HEK293 (cell line): ENCODE data around the gene SLC25A40.

Experiments used
- CTCF ChIA-PET: fragments of 350-600 bp; formaldehyde crosslinking; extraction: SDS; loops from one replicate; lab custom pipeline; 2021; ENCODE audit warnings: antibody characterized with exemption; lab: Yijun Ruan, JAX
- POLR2A ChIA-PET: fragments of 300-600 bp; formaldehyde crosslinking; extraction: SDS; loops from one replicate; lab custom pipeline; 2020; ENCODE audit warnings: antibody characterized with exemption, inconsistent platforms; lab: Yijun Ruan, JAX
- H3K27ac ChIP-seq: fragments of 200-500 bp; sonication (Bioruptor generic); 2 replicates; pipeline ENCODE4 v1.5.1; 2014; ENCODE audit warnings: low read depth, low read length, control low read depth, inconsistent platforms; ENCODE audit errors: extremely low read depth
- H3K36me3 ChIP-seq, 2 experiments: fragments of 200-500 bp in 1 of 2; sonication (Bioruptor generic) in 1 of 2; 1 replicate in 1 of 2; 2 replicates in 1 of 2; pipeline ENCODE4 v1.5.1; 2014 to 2017; ENCODE audit warnings: inconsistent platforms in 2 of 2, low read length in 2 of 2; ENCODE audit not compliant: control insufficient read depth in 2 of 2, insufficient read depth in 1 of 2
- H3K4me1 ChIP-seq: fragments of 200-500 bp; sonication (Bioruptor generic); 2 replicates; pipeline ENCODE4 v1.5.1; 2014; ENCODE audit warnings: mild to moderate bottlenecking, low read length, inconsistent platforms; ENCODE audit not compliant: control insufficient read depth, insufficient read depth
- H3K4me3 ChIP-seq: 2 replicates; pipeline ENCODE4 v1.5.1; 2011; ENCODE audit warnings: low read depth, mild to moderate bottlenecking, control low read depth, low read length, moderate library complexity
- H3K9me3 ChIP-seq: fragments of 200-500 bp; sonication (Bioruptor generic); 2 replicates; pipeline ENCODE4 v1.5.1; 2014; ENCODE audit warnings: low read depth, low read length, inconsistent platforms; ENCODE audit not compliant: control insufficient read depth, insufficient read depth
- BCL11B ChIP-seq: fragments of 450-650 bp; formaldehyde crosslinking; IDR thresholded peaks from 2 replicates; pipeline ENCODE4 v1.5.1; 2016; ENCODE audit warnings: low read depth, missing biosample characterization, missing genetic modification characterization
- CTCF ChIP-seq: fragments of 450-650 bp; formaldehyde crosslinking; IDR thresholded peaks from 2 replicates; pipeline ENCODE4 v1.5.1; 2016; ENCODE audit warnings: missing biosample characterization, missing genetic modification characterization
- HOXC10 ChIP-seq: sonication (generic); formaldehyde crosslinking; IDR thresholded peaks from 2 replicates; pipeline ENCODE4 v1.8.1; 2023; ENCODE audit warnings: mild to moderate bottlenecking, missing genetic modification reagents
- PRDM10 ChIP-seq: fragments of 450-650 bp; formaldehyde crosslinking; IDR thresholded peaks from 2 replicates; pipeline ENCODE4 v1.5.1; 2016; ENCODE audit warnings: missing biosample characterization, missing genetic modification characterization
- SP7 ChIP-seq: fragments of 450-650 bp; formaldehyde crosslinking; IDR thresholded peaks from 2 replicates; pipeline ENCODE4 v1.5.1; 2016; ENCODE audit warnings: missing biosample characterization, missing genetic modification characterization
- ZNF121 ChIP-seq: fragments of 450-650 bp; formaldehyde crosslinking; IDR thresholded peaks from 2 replicates; pipeline ENCODE4 v1.5.1; 2016; ENCODE audit warnings: missing biosample characterization, missing genetic modification characterization
- ZNF146 ChIP-seq: fragments of 450-650 bp; formaldehyde crosslinking; IDR thresholded peaks from 2 replicates; pipeline ENCODE4 v1.5.1; 2016; ENCODE audit warnings: missing biosample characterization, missing genetic modification characterization
- ZNF239 ChIP-seq: fragments of 450-650 bp; formaldehyde crosslinking; IDR thresholded peaks from 2 replicates; pipeline ENCODE4 v1.5.1; 2016; ENCODE audit warnings: missing biosample characterization, missing genetic modification characterization
- ZNF335 ChIP-seq: fragments of 450-650 bp; formaldehyde crosslinking; conservative IDR thresholded peaks from 2 replicates; pipeline ENCODE4 v1.5.1; 2016; ENCODE audit warnings: missing biosample characterization, missing genetic modification characterization
- ZNF341 ChIP-seq: fragments of 450-650 bp; formaldehyde crosslinking; IDR thresholded peaks from 2 replicates; pipeline ENCODE4; 2016; ENCODE audit warnings: low read depth, missing biosample characterization, missing genetic modification characterization
- ZNF544 ChIP-seq: fragments of 450-650 bp; formaldehyde crosslinking; IDR thresholded peaks from 2 replicates; pipeline ENCODE4 v1.5.0; 2017; ENCODE audit warnings: missing biosample characterization, missing genetic modification characterization
- ZNF555 ChIP-seq: fragments of 450-650 bp; formaldehyde crosslinking; conservative IDR thresholded peaks from 2 replicates; pipeline ENCODE4 v1.5.1; 2017; ENCODE audit warnings: missing biosample characterization, mild to moderate bottlenecking, missing genetic modification characterization, inconsistent platforms
- ZNF621 ChIP-seq: fragments of 450-650 bp; formaldehyde crosslinking; IDR thresholded peaks from 2 replicates; pipeline ENCODE4 v1.5.1; 2017; ENCODE audit warnings: missing biosample characterization, missing genetic modification characterization
- ZNF623 ChIP-seq: fragments of 450-650 bp; formaldehyde crosslinking; IDR thresholded peaks from 2 replicates; pipeline ENCODE4 v1.5.1; 2016; ENCODE audit warnings: missing biosample characterization, missing genetic modification characterization
- ZNF624 ChIP-seq: fragments of 450-650 bp; formaldehyde crosslinking; IDR thresholded peaks from 2 replicates; pipeline ENCODE4 v1.5.1; 2017; ENCODE audit warnings: missing biosample characterization, missing genetic modification characterization
- ZNF639 ChIP-seq: fragments of 450-650 bp; formaldehyde crosslinking; IDR thresholded peaks from 2 replicates; pipeline ENCODE4 v1.5.1; 2016; ENCODE audit warnings: missing biosample characterization, missing genetic modification characterization
- ZNF707 ChIP-seq: fragments of 450-650 bp; formaldehyde crosslinking; IDR thresholded peaks from 2 replicates; pipeline ENCODE4 v1.5.1; 2016; ENCODE audit warnings: missing biosample characterization, missing genetic modification characterization

SLC25A40 gene

GRCh38 chr7:87882151-87882937 is 6.2 kb upstream of the SLC25A40 start:
- H3K4me1 ChIP-seq = peaks cover 3% of the 10 kb centered on the region; the same call in 1 of the 2 replicates
- H3K27ac ChIP-seq = no peak overlapping the region
- ChIA-PET POLR2A (interaction anchor here (0.6 kb wide), 1 partner anchor 52 kb away, joined by 5 read pairs; no protein-coding TSS in a partner anchor), CTCF (interaction anchor here (0.6 kb wide), 1 partner anchor 194 kb away, joined by 3 read pairs; no protein-coding TSS in a partner anchor)
- TF ChIP-seq SP7 (tag by site-specific recombination) (no peak), ZNF341 (tag by site-specific recombination) (no peak), ZNF707 (no peak), ZNF335 (tag by site-specific recombination) (no peak), ZNF624 (tag by site-specific recombination) (no peak), ZNF239 (tag by site-specific recombination) (no peak), ZNF555 (tag by site-specific recombination) (no peak), ZNF544 (tag by site-specific recombination) (no peak), ZNF639 (no peak), ZNF621 (tag by site-specific recombination) (no peak), BCL11B (tag by site-specific recombination) (no peak), ZNF121 (tag by site-specific recombination) (no peak), HOXC10 (CRISPR knock-in tag) (no peak), ZNF623 (tag by site-specific recombination) (no peak), ZNF146 (no peak)
- no peaks in the 10 kb centered on the region for H3K9me3 ChIP-seq
- no peak overlapping the region for H3K4me3 ChIP-seq
- peaks cover 53 to 55% of the 10 kb centered on the region in 2 experiments for H3K36me3 ChIP-seq

- no peak overlapping the region for H3K27ac ChIP-seq
- POLR2A ChIA-PET = interaction anchor here (0.6 to 1.2 kb wide), 2 partner anchors 55 kb away, joined by 3 read pairs; partner anchors contain the start of gene ADAM22
- no peaks in the 10 kb centered on the region for H3K9me3 ChIP-seq
- TF ChIP-seq PRDM10 = peak; percentile 71
- TF ChIP-seq CTCF = no peak
- no peak for TF ChIP-seq ZNF707
- CTCF ChIA-PET = interaction anchor here (1.0 kb wide), 1 partner anchor 40 kb away, joined by 3 read pairs; no protein-coding TSS in a partner anchor
- peak overlapping the region; percentile 56 for H3K4me3 ChIP-seq
- H3K4me1 ChIP-seq = peaks cover 5% of the 10 kb centered on the region; the same call in 1 of the 2 replicates
- H3K36me3 ChIP-seq = peaks cover 36 to 41% of the 10 kb centered on the region in 2 experiments
These were observed 2.1 kb upstream of the SLC25A40 start for GRCh38 chr7:87878208-87878735.
